ENCODE results near the gene SGMS1. TPM values are rescaled to one million over a fixed set of nuclear protein-coding genes. Genes with fewer than 3 reads are reported as not detected.

Gene SGMS1
- total RNA-seq, 1 experiment from 2014 or later = 20.4 TPM

DNA sequence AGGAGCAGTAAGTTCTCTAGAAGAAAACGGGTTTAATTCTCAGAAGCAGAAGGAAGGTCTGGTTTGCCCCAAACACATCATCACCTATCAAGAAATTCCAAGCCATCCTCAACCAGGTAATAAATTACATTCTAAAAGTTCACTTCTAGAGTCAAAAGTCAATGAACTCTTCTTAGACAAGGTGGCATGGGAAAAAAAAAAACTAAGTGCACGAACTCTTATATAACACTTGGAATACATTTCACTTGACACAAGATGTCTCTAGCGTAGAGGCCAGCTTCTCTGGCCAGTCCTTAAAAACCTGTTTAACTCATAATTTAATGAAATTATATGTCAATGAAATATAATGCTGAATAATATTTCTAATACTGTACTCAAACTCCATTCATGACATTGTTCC, 200.3 kb downstream of the SGMS1 start:
- TF ChIP-seq, protein P1, sequence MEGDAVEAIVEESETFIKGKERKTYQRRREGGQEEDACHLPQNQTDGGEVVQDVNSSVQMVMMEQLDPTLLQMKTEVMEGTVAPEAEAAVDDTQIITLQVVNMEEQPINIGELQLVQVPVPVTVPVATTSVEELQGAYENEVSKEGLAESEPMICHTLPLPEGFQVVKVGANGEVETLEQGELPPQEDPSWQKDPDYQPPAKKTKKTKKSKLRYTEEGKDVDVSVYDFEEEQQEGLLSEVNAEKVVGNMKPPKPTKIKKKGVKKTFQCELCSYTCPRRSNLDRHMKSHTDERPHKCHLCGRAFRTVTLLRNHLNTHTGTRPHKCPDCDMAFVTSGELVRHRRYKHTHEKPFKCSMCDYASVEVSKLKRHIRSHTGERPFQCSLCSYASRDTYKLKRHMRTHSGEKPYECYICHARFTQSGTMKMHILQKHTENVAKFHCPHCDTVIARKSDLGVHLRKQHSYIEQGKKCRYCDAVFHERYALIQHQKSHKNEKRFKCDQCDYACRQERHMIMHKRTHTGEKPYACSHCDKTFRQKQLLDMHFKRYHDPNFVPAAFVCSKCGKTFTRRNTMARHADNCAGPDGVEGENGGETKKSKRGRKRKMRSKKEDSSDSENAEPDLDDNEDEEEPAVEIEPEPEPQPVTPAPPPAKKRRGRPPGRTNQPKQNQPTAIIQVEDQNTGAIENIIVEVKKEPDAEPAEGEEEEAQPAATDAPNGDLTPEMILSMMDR (conservative IDR thresholded peaks at IDR 0.05) = no peak
- Histone ChIP-seq H4K8ac (replicated peaks; ENCODE audit: insufficient read length, low read depth, low read length) (no peak overlapping the region), H3K27ac (ENCODE audit: insufficient read length, low read depth, low read length) (no peak overlapping the region), H3K79me2 (ENCODE audit: insufficient read depth, low read length) (no peaks in the 10 kb centered on the region), H4K20me1 (ENCODE audit: control insufficient read depth, insufficient read depth, insufficient read length) (no peaks in the 10 kb centered on the region), H3K79me1 (ENCODE audit: insufficient read depth, low read depth, low read length, poor library complexity, severe bottlenecking) (no peaks in the 10 kb centered on the region), H4K5ac (ENCODE audit: insufficient read length, low read depth, low read length) (no peak overlapping the region), H3K18ac (ENCODE audit: insufficient read length, low read depth, low read length) (no peak overlapping the region), H3K14ac (ENCODE audit: insufficient read depth, low read length) (no peak overlapping the region), H2AFZ (ENCODE audit: low read length) (no peak overlapping the region), H3K4ac (ENCODE audit: low read depth, low read length) (no peak overlapping the region), H2AK5ac (ENCODE audit: insufficient read length, low read length) (no peak overlapping the region), H3K9me3 (ENCODE audit: control insufficient read depth, low read depth, low read length) (no peaks in the 10 kb centered on the region), H3K4me1 (ENCODE audit: insufficient read depth, low read length) (peaks cover 2% of the 10 kb centered on the region; the same call in 1 of the 2 replicates), H3K23me2 (ENCODE audit: insufficient read length, low read depth, low read length, poor library complexity, severe bottlenecking) (peaks cover 2% of the 10 kb centered on the region), H3T11ph (ENCODE audit: low read length) (no peak overlapping the region), H2BK15ac (ENCODE audit: low read depth, low read length) (no peak overlapping the region), H3K56ac (ENCODE audit: insufficient read length, low read depth, low read length) (no peak overlapping the region), H4K91ac (ENCODE audit: insufficient read length, low read depth, low read length) (no peak overlapping the region), H3K4me2 (ENCODE audit: insufficient read depth, insufficient read length, low read length) (no peak overlapping the region), H2BK20ac (ENCODE audit: low read depth, low read length, poor library complexity, severe bottlenecking) (no peak overlapping the region), H2BK12ac (ENCODE audit: insufficient read length, low read depth, low read length) (no peak overlapping the region), H3K27me3 (ENCODE audit: insufficient read depth, low read length) (no peaks in the 10 kb centered on the region), H2BK5ac (ENCODE audit: insufficient read length, low read length) (no peak overlapping the region), H3K23ac (ENCODE audit: insufficient read length, low read depth, low read length) (no peak overlapping the region), H3K9ac (ENCODE audit: extremely low read depth, insufficient read length, low read length) (no peak overlapping the region), H2BK120ac (ENCODE audit: low read depth, low read length, poor library complexity, severe bottlenecking) (no peak overlapping the region)
- Mint-ChIP-seq H3K36me3 (ENCODE audit: insufficient read depth in 1 of 3, low read depth in 3 of 3) (no peaks in the 10 kb centered on the region), H3K4me3 (no peak overlapping the region), H3K27me3 (ENCODE audit: low read depth) (no peaks in the 10 kb centered on the region), H3K4me1 (peaks cover 16 to 18% of the 10 kb centered on the region in 2 experiments), H3K27ac (no peak overlapping the region), H3K9me3 (no peaks in the 10 kb centered on the region; a peak in 1 of 5 replicates)
- DNase-seq = no peak
- WGBS (ENCODE audit: extremely low coverage, insufficient read length, low lambda C conversion rate) = no CpG with 5 or more reads among the region's 3 CpGs
